ENCODE data around the gene SND1. TPM values are rescaled to one million over a fixed set of nuclear protein-coding genes. Genes with fewer than 3 reads are reported as not detected.

SND1 gene
- total RNA-seq, 1 experiment from 2014 or later: 218 TPM

DNA sequence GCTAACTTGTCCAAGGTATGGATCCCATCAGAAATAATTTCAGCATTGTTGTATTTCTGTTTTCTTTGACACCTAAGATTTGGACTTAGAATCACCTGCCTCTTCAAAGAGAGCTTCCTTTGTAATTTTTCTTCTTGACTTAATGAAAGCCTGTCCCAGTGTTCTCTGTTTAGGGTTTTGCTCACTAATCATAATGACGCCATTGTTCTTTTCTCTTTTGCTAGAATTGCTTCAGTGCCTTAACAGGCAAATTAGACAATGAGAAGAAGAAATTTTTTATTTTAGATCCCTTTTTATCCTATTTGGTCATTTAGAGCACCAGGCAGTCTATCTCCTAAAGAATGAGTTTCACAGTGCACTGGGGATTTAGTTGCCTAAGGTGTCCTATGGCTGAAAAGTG lies 128.5 kb downstream of the SND1 start:
- no peak overlapping the region for H3K9ac ChIP-seq (ENCODE audit: extremely low read depth, insufficient read length, low read length)
- H4K91ac ChIP-seq (ENCODE audit: insufficient read length, low read depth, low read length): no peak overlapping the region
- no peak overlapping the region for H2BK120ac ChIP-seq (ENCODE audit: low read depth, low read length, poor library complexity, severe bottlenecking)
- Mint-ChIP-seq H3K27me3 (ENCODE audit: low read depth) (no peaks in the 10 kb centered on the region; the same call in 1 of the 2 replicates), H3K36me3 (ENCODE audit: insufficient read depth in 1 of 3, low read depth in 3 of 3) (peaks cover 0 to 2% (median 0%) of the 10 kb centered on the region in 3 experiments; a peak in 1 of 7 replicates), H3K4me3 (no peak overlapping the region), H3K4me1 (peaks cover 38 to 43% of the 10 kb centered on the region in 2 experiments), H3K9me3 (no peaks in the 10 kb centered on the region), H3K27ac (no peak overlapping the region)
- H4K5ac ChIP-seq (ENCODE audit: insufficient read length, low read depth, low read length): no peak overlapping the region
- no peak for DNase-seq
- H3K23me2 ChIP-seq (ENCODE audit: insufficient read length, low read depth, low read length, poor library complexity, severe bottlenecking): no peaks in the 10 kb centered on the region
- no peak overlapping the region for H3K56ac ChIP-seq (ENCODE audit: insufficient read length, low read depth, low read length)
- no peaks in the 10 kb centered on the region for H3K27me3 ChIP-seq (ENCODE audit: insufficient read depth, low read length)
- no peak overlapping the region for H3K14ac ChIP-seq (ENCODE audit: insufficient read depth, low read length)
- no peak overlapping the region for H3K23ac ChIP-seq (ENCODE audit: insufficient read length, low read depth, low read length)
- no peak overlapping the region for H3K4me2 ChIP-seq (ENCODE audit: insufficient read depth, insufficient read length, low read length)
- no peak overlapping the region for H3K18ac ChIP-seq (ENCODE audit: insufficient read length, low read depth, low read length)
- no peak overlapping the region for H2BK20ac ChIP-seq (ENCODE audit: low read depth, low read length, poor library complexity, severe bottlenecking)
- no peaks in the 10 kb centered on the region for H4K20me1 ChIP-seq (ENCODE audit: control insufficient read depth, insufficient read depth, insufficient read length)
- peaks cover 2% of the 10 kb centered on the region; the same call in 1 of the 2 replicates for H3K4me1 ChIP-seq (ENCODE audit: insufficient read depth, low read length)
- H3K79me2 ChIP-seq (ENCODE audit: insufficient read depth, low read length): no peaks in the 10 kb centered on the region; the same call in 1 of the 2 replicates
- H2BK15ac ChIP-seq (ENCODE audit: low read depth, low read length): no peak overlapping the region
- no peak overlapping the region for H3T11ph ChIP-seq (ENCODE audit: low read length)
- TF ChIP-seq, protein P1, sequence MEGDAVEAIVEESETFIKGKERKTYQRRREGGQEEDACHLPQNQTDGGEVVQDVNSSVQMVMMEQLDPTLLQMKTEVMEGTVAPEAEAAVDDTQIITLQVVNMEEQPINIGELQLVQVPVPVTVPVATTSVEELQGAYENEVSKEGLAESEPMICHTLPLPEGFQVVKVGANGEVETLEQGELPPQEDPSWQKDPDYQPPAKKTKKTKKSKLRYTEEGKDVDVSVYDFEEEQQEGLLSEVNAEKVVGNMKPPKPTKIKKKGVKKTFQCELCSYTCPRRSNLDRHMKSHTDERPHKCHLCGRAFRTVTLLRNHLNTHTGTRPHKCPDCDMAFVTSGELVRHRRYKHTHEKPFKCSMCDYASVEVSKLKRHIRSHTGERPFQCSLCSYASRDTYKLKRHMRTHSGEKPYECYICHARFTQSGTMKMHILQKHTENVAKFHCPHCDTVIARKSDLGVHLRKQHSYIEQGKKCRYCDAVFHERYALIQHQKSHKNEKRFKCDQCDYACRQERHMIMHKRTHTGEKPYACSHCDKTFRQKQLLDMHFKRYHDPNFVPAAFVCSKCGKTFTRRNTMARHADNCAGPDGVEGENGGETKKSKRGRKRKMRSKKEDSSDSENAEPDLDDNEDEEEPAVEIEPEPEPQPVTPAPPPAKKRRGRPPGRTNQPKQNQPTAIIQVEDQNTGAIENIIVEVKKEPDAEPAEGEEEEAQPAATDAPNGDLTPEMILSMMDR (conservative IDR thresholded peaks at IDR 0.05): no peak
- no peaks in the 10 kb centered on the region for H3K79me1 ChIP-seq (ENCODE audit: insufficient read depth, low read depth, low read length, poor library complexity, severe bottlenecking)
- H3K27ac ChIP-seq (ENCODE audit: insufficient read length, low read depth, low read length): no peak overlapping the region
- H4K8ac ChIP-seq (replicated peaks; ENCODE audit: insufficient read length, low read depth, low read length): no peak overlapping the region
- no peak overlapping the region for H2BK12ac ChIP-seq (ENCODE audit: insufficient read length, low read depth, low read length)
- H2AK5ac ChIP-seq (ENCODE audit: insufficient read length, low read length): no peak overlapping the region
- WGBS (ENCODE audit: extremely low coverage, insufficient read length, low lambda C conversion rate): no CpG with 5 or more reads among the region's 1 CpG
- no peak overlapping the region for H2BK5ac ChIP-seq (ENCODE audit: insufficient read length, low read length)
- H2AFZ ChIP-seq (ENCODE audit: low read length): no peak overlapping the region
- H3K9me3 ChIP-seq (ENCODE audit: control insufficient read depth, low read depth, low read length): no peaks in the 10 kb centered on the region
- H3K4ac ChIP-seq (ENCODE audit: low read depth, low read length): no peak overlapping the region

Measured in H9 (cell line).